ENCODE measurements around the gene EIF5. TPM values are rescaled to one million over a fixed set of nuclear protein-coding genes. Genes with fewer than 3 reads are reported as not detected.

Gene EIF5
- polyA plus RNA-seq, 1 experiment, result 282 TPM

GRCh38 chr14:103310576-103311095, 23.4 kb upstream of the EIF5 start:
- DNase-seq (ENCODE audit: low read depth), result no peak
- Histone ChIP-seq H3K36me3 (ENCODE audit: control insufficient read depth, insufficient read depth, low read length) (no peaks in the 10 kb centered on the region), H3K4me3 (ENCODE audit: low read depth, low read length) (no peak overlapping the region), H3K27me3 (ENCODE audit: control insufficient read depth, insufficient read depth, low read length) (peaks cover 5% of the 10 kb centered on the region)
- ChIA-PET POLR2A (no interaction called here), CTCF (interaction anchor here (0.7 to 3.4 kb wide), 6 partner anchors 17 to 235 kb away, joined by 3 to 12 read pairs (median 4); no protein-coding TSS in a partner anchor)
- no peak for TF ChIP-seq CTCF (IDR thresholded peaks at IDR 0.05; ENCODE audit: insufficient read depth, low read depth, low read length)

- POLR2A ChIA-PET, result no interaction called here
- CTCF ChIA-PET, result interaction anchor here (1.0 to 3.4 kb wide), 3 partner anchors 19 to 188 kb away, joined by 3 to 12 read pairs (median 3); no protein-coding TSS in a partner anchor
- Histone ChIP-seq H3K36me3 (ENCODE audit: control insufficient read depth, insufficient read depth, low read length) (no peaks in the 10 kb centered on the region), H3K4me3 (ENCODE audit: low read depth, low read length) (no peak overlapping the region), H3K27me3 (ENCODE audit: control insufficient read depth, insufficient read depth, low read length) (peaks cover 5% of the 10 kb centered on the region)
- no peak for DNase-seq (ENCODE audit: low read depth)
- TF ChIP-seq CTCF (IDR thresholded peaks at IDR 0.05; ENCODE audit: insufficient read depth, low read depth, low read length), result no peak
Observed at GRCh38 chr14:103311171-103311997, 22.7 kb upstream of the EIF5 start.

GRCh38 chr14:103312006-103312635, 21.9 kb upstream of the EIF5 start:
- ChIA-PET CTCF (interaction anchor here (1.1 to 3.4 kb wide), 2 partner anchors 20 to 187 kb away, joined by 3 to 12 read pairs; no protein-coding TSS in a partner anchor), POLR2A (no interaction called here)
- H3K27me3 ChIP-seq (ENCODE audit: control insufficient read depth, insufficient read depth, low read length), result peaks cover 4% of the 10 kb centered on the region
- no peak overlapping the region for H3K4me3 ChIP-seq (ENCODE audit: low read depth, low read length)
- H3K36me3 ChIP-seq (ENCODE audit: control insufficient read depth, insufficient read depth, low read length), result no peaks in the 10 kb centered on the region
- TF ChIP-seq CTCF (IDR thresholded peaks at IDR 0.05; ENCODE audit: insufficient read depth, low read depth, low read length), result no peak
- DNase-seq (ENCODE audit: low read depth), result no peak

GRCh38 chr14:103313704-103314103, 20.3 kb upstream of the EIF5 start:
- ChIA-PET POLR2A (no interaction called here), CTCF (interaction anchor here (3.4 kb wide), 1 partner anchor 21 kb away, joined by 12 read pairs; no protein-coding TSS in a partner anchor)
- peaks cover 4% of the 10 kb centered on the region; the same call in 1 of the 2 replicates for H3K27me3 ChIP-seq (ENCODE audit: control insufficient read depth, insufficient read depth, low read length)
- TF ChIP-seq CTCF (IDR thresholded peaks at IDR 0.05; ENCODE audit: insufficient read depth, low read depth, low read length), result no peak
- DNase-seq (ENCODE audit: low read depth), result no peak
- no peaks in the 10 kb centered on the region for H3K36me3 ChIP-seq (ENCODE audit: control insufficient read depth, insufficient read depth, low read length)
- no peak overlapping the region for H3K4me3 ChIP-seq (ENCODE audit: low read depth, low read length)
